ENCODE results near the gene CDRT4.
A peak's percentile ranks its signal among the peaks of the same experiment; 100 is the strongest.

The CDRT4 gene

DNA sequence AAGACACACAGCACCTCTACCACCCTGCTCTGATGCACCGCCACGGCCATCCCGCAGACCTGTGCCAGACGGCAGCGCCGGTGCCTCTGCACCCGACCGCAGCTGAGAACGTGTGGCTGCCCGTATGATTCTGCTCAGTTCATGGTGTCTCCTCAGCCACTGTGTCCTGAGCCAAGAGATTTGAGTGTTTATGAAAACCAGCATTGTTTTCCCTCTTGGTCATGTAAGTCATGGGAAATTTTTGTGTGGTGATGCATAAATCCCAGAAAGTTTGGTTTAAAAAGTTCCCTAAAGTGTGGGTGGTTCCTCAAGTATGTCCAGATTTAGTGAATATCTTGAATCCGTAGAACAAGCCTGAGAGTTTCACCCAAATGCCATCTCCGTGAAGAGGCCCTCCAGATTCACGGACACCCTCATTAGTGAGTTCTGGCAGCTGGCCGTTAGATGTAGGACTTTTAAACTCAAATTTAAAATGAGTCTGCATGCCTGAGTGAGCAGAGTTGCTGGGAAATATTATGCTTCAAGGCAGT lies 57.6 kb downstream of the CDRT4 start:
- TF ChIP-seq, protein P1, sequence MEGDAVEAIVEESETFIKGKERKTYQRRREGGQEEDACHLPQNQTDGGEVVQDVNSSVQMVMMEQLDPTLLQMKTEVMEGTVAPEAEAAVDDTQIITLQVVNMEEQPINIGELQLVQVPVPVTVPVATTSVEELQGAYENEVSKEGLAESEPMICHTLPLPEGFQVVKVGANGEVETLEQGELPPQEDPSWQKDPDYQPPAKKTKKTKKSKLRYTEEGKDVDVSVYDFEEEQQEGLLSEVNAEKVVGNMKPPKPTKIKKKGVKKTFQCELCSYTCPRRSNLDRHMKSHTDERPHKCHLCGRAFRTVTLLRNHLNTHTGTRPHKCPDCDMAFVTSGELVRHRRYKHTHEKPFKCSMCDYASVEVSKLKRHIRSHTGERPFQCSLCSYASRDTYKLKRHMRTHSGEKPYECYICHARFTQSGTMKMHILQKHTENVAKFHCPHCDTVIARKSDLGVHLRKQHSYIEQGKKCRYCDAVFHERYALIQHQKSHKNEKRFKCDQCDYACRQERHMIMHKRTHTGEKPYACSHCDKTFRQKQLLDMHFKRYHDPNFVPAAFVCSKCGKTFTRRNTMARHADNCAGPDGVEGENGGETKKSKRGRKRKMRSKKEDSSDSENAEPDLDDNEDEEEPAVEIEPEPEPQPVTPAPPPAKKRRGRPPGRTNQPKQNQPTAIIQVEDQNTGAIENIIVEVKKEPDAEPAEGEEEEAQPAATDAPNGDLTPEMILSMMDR (conservative IDR thresholded peaks at IDR 0.05; ENCODE audit: low read depth, low read length): no peak
- DNase-seq (ENCODE audit: low read depth): peak; percentile 86
- no peak overlapping the region for H3K4me3 ChIP-seq (ENCODE audit: low read depth, low read length)

DNA sequence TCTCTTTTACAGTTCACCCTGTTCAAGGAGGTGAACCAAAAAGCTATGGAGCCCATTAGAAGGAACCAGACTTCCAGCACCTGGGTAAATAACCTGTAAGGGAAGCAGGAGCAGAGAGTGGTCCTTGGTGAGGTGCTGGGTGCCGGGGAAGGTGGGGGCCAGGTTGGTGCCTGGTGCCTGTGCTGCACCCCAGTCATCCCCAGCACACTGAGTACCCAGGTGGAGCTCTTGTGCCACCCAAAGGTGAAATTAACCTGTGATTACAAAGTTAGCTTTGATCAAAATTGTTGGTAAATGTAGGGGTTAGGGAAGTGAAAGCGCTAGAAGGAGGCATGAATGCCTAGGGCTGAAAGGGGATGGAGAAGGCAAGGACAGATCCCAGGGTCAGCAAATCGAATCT lies 58.6 kb downstream of the CDRT4 start:
- TF ChIP-seq, protein P1 (conservative IDR thresholded peaks at IDR 0.05; ENCODE audit: low read depth, low read length): no peak
- DNase-seq (ENCODE audit: low read depth): no peak
- H3K4me3 ChIP-seq (ENCODE audit: low read depth, low read length): no peak overlapping the region

DNA sequence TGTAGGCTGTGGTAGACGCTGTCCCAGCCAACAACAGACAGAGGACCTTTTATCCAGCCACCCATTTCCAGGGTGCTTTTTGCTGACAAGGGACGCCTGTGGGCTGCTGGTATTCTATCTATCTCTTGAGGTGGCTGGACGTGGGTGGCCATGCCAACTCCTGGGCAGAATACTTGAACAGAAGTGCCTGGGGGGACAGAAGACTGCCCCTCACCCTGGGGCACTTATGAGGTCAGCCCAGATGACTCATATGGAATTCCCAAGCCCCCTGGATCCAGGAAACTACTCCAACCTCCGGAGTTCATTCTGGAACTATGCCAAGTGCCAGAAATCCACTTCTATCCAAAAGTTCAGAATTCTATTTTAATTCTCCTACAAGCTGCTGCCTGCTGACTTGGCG lies 61.3 kb downstream of the CDRT4 start:
- TF ChIP-seq, protein P1 (conservative IDR thresholded peaks at IDR 0.05; ENCODE audit: low read depth, low read length): no peak
- no peak for DNase-seq (ENCODE audit: low read depth)
- no peak overlapping the region for H3K4me3 ChIP-seq (ENCODE audit: low read depth, low read length)

DNA sequence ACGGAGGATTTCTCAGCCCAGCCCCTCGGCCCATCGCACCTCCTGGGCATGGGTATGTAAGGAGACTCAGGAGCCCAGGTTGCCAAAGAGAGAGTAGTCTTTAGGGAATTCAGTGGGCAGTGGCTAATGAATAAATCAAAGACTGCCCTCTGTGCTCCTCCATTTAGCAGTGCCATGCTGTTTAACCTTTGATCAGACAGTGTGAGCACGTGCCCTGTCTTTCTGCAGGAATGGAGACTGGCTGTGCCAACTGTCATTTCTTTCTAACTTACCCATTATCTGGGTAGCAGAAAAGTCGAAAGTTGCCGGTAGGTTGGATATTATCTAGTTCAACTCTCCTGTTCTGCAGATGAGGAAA lies 62.4 kb downstream of the CDRT4 start:
- H3K4me3 ChIP-seq (ENCODE audit: low read depth, low read length): no peak overlapping the region
- TF ChIP-seq, protein P1 (conservative IDR thresholded peaks at IDR 0.05; ENCODE audit: low read depth, low read length): no peak
- no peak for DNase-seq (ENCODE audit: low read depth)

DNA sequence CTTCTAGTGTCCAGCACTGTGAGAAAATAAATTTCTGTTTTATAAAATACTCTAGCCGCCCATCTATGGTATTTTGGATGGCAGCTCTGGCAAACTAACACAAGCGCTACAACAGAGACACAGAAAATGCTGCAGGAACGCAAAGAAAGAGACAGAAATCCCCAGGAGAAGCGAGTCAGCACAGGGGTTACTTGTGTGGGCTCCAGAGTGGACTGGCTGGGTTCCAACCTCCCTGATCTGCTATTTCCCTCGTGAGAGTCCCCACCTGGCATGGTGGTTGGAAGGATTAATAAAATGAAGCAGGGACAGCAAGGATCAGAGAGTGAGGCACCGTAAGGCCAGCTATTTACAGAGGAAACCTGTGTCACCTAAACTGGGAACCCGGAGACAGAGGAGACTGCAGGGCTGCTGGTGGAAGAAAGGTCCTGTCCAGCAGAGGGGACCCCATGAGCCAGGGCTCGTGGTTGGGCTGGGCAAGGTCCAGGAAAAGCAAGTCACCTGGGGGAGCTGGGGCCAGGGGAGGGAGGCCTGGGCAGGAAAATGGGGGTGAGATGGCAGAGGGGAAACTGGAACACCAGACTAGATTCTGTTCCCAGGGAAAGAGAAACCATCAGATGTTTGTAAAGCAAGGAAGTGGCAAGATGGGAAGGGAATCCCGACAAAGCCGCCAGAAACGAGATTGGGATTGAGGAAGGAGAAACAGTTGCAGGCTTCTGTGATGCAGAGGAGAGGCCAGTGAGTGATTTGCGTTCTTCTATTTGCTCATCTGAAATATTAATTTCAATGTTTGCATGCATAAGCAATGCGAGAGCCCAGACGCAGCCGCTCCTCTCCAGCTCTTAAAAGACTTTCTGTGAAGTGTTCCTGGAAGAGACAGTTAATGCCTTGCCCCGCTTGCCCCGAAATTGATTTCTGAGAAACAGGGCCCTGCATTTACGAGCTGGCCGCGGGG lies 63.0 kb downstream of the CDRT4 start:
- TF ChIP-seq, protein P1 (conservative IDR thresholded peaks at IDR 0.05; ENCODE audit: low read depth, low read length): no peak
- peak; percentile 51 for DNase-seq (ENCODE audit: low read depth)
- H3K4me3 ChIP-seq (ENCODE audit: low read depth, low read length): no peak overlapping the region

DNA sequence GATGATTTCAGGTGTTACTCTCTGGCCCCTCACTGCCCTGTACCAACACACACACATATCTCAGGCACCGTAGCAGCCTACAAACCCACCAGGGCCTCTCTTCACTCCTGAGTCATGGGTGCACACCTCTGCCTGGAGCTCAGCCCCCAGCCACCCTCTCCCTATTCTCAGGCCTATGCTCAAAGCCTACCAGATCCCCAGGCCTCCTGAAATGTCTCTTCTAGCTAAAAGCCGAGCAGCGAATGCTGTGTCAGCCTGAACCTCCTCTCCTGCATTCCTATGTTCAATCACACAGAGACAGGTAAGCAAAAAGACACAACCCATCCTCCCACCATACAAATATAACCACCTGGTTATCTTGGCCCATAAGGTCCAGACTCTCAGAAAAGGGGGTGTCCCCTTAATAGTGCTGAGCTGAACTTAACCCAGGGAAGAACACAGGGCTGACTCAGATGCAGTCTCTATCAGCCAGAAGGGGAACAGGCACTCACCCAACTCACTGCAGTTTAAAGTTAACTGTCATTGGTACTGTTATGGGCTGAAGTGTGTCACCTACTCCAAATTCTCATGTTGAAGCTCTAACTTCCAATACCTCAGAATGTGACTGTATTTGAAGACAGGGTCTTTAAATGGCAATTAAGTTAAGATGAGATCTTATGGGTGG lies 64.0 kb downstream of the CDRT4 start:
- H3K4me3 ChIP-seq (ENCODE audit: low read depth, low read length): no peak overlapping the region
- TF ChIP-seq, protein P1 (conservative IDR thresholded peaks at IDR 0.05; ENCODE audit: low read depth, low read length): no peak
- no peak for DNase-seq (ENCODE audit: low read depth)
